ENCODE measurements around the gene TLK1.

The TLK1 gene

DNA sequence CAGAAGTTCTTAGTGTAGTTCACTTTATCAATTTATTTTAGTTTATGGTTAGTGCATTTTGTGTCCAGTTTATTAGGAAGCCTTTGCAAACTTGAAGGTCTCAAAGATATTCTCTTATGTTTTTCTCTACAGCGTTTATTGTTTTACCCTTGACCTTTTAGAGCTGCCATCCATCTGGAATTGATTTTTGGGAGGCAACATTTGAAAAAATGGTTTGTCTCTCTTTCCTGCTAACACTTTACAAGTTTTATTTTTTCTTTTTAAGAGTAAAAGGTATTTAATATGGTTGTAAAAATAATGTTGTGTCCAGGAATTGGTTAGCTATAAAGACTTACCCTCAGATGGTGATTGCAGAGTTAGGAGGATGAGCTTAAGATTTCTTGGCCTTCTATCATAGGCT is 217.7 kb downstream of the TLK1 start (continued):
- TF ChIP-seq ZFP3 (CRISPR knock-in tag; IDR thresholded peaks at IDR 0.05), result no peak
- no peak for TF ChIP-seq ESRRG (CRISPR knock-in tag; IDR thresholded peaks at IDR 0.05)

DNA sequence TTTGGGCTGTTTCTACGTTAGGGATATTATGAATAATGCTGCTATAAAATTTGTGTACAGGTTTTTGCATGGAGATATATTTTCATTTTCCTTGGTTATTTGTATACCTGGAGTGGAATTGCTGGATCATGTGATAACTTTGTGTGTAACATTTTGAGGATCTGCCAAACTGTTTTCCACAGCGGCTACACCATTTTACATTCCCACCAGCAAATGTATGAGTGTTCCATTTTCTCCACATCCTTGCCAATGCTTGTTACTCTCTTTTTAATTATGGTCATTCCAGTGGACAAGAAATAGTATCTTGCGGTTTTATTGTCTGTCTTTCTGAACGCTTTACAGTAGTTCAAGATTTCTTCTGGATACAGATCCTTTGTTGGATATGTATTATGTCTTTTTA is 218.1 kb downstream of the TLK1 start:
- no peak for ATAC-seq
- TF ChIP-seq ZNF565 (CRISPR knock-in tag; conservative IDR thresholded peaks at IDR 0.05; ENCODE audit: low read depth) (no peak), PPARA (CRISPR knock-in tag; IDR thresholded peaks at IDR 0.05; ENCODE audit: borderline replicate concordance) (no peak), BACH2 (CRISPR knock-in tag; IDR thresholded peaks at IDR 0.05; ENCODE audit: borderline replicate concordance) (no peak), OSR1 (CRISPR knock-in tag; IDR thresholded peaks at IDR 0.05) (no peak), GLIS3 (CRISPR knock-in tag; IDR thresholded peaks at IDR 0.05) (no peak), ESRRG (CRISPR knock-in tag; IDR thresholded peaks at IDR 0.05) (no peak), TOX (CRISPR knock-in tag; IDR thresholded peaks at IDR 0.05; ENCODE audit: borderline replicate concordance) (no peak), TCF4 (CRISPR knock-in tag; IDR thresholded peaks at IDR 0.05; ENCODE audit: borderline replicate concordance) (no peak), CSDC2 (CRISPR knock-in tag; IDR thresholded peaks at IDR 0.05) (no peak), ZNF70 (CRISPR knock-in tag; IDR thresholded peaks at IDR 0.05) (no peak), ARNTL (CRISPR knock-in tag; IDR thresholded peaks at IDR 0.05; ENCODE audit: borderline replicate concordance, low read depth) (no peak), ZFP30 (CRISPR knock-in tag; IDR thresholded peaks at IDR 0.05) (no peak), ISL1 (CRISPR knock-in tag; IDR thresholded peaks at IDR 0.05) (no peak), ZNF8 (CRISPR knock-in tag; IDR thresholded peaks at IDR 0.05) (no peak), RARB (CRISPR knock-in tag; IDR thresholded peaks at IDR 0.05) (no peak), ZFP3 (CRISPR knock-in tag; IDR thresholded peaks at IDR 0.05) (no peak)
- TF ChIP-seq, protein P1, sequence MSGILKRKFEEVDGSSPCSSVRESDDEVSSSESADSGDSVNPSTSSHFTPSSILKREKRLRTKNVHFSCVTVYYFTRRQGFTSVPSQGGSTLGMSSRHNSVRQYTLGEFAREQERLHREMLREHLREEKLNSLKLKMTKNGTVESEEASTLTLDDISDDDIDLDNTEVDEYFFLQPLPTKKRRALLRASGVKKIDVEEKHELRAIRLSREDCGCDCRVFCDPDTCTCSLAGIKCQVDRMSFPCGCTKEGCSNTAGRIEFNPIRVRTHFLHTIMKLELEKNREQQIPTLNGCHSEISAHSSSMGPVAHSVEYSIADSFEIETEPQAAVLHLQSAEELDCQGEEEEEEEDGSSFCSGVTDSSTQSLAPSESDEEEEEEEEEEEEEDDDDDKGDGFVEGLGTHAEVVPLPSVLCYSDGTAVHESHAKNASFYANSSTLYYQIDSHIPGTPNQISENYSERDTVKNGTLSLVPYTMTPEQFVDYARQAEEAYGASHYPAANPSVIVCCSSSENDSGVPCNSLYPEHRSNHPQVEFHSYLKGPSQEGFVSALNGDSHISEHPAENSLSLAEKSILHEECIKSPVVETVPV (CRISPR knock-in tag; IDR thresholded peaks at IDR 0.05), result no peak
- TF ChIP-seq, protein P2, sequence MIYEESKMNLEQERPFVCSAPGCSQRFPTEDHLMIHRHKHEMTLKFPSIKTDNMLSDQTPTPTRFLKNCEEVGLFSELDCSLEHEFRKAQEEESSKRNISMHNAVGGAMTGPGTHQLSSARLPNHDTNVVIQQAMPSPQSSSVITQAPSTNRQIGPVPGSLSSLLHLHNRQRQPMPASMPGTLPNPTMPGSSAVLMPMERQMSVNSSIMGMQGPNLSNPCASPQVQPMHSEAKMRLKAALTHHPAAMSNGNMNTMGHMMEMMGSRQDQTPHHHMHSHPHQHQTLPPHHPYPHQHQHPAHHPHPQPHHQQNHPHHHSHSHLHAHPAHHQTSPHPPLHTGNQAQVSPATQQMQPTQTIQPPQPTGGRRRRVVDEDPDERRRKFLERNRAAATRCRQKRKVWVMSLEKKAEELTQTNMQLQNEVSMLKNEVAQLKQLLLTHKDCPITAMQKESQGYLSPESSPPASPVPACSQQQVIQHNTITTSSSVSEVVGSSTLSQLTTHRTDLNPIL (CRISPR knock-in tag; IDR thresholded peaks at IDR 0.05; ENCODE audit: low read depth), result no peak
- TF ChIP-seq, protein P3, sequence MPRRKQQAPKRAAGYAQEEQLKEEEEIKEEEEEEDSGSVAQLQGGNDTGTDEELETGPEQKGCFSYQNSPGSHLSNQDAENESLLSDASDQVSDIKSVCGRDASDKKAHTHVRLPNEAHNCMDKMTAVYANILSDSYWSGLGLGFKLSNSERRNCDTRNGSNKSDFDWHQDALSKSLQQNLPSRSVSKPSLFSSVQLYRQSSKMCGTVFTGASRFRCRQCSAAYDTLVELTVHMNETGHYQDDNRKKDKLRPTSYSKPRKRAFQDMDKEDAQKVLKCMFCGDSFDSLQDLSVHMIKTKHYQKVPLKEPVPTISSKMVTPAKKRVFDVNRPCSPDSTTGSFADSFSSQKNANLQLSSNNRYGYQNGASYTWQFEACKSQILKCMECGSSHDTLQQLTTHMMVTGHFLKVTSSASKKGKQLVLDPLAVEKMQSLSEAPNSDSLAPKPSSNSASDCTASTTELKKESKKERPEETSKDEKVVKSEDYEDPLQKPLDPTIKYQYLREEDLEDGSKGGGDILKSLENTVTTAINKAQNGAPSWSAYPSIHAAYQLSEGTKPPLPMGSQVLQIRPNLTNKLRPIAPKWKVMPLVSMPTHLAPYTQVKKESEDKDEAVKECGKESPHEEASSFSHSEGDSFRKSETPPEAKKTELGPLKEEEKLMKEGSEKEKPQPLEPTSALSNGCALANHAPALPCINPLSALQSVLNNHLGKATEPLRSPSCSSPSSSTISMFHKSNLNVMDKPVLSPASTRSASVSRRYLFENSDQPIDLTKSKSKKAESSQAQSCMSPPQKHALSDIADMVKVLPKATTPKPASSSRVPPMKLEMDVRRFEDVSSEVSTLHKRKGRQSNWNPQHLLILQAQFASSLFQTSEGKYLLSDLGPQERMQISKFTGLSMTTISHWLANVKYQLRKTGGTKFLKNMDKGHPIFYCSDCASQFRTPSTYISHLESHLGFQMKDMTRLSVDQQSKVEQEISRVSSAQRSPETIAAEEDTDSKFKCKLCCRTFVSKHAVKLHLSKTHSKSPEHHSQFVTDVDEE (CRISPR knock-in tag; IDR thresholded peaks at IDR 0.05), result no peak
- TF ChIP-seq, protein P4, sequence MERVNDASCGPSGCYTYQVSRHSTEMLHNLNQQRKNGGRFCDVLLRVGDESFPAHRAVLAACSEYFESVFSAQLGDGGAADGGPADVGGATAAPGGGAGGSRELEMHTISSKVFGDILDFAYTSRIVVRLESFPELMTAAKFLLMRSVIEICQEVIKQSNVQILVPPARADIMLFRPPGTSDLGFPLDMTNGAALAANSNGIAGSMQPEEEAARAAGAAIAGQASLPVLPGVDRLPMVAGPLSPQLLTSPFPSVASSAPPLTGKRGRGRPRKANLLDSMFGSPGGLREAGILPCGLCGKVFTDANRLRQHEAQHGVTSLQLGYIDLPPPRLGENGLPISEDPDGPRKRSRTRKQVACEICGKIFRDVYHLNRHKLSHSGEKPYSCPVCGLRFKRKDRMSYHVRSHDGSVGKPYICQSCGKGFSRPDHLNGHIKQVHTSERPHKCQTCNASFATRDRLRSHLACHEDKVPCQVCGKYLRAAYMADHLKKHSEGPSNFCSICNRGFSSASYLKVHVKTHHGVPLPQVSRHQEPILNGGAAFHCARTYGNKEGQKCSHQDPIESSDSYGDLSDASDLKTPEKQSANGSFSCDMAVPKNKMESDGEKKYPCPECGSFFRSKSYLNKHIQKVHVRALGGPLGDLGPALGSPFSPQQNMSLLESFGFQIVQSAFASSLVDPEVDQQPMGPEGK (CRISPR knock-in tag; IDR thresholded peaks at IDR 0.05; ENCODE audit: borderline replicate concordance), result no peak
